SK-N-MC (cell line): ENCODE results near the gene NADSYN1.

Source experiments
- DNase-seq: peaks from one replicate; pipeline ENCODE4 v3.0.0-alpha.2; 2011; ENCODE audit warnings: low read depth, low spot score
- H3K27ac ChIP-seq: fragments of 200-600 bp; sonication (generic); 2 replicates; pipeline ENCODE4 v1.5.1; 2016; ENCODE audit warnings: mixed run types
- H3K36me3 ChIP-seq: fragments of 200-600 bp; sonication (generic); 2 replicates; pipeline ENCODE4 v1.6.1; 2017; ENCODE audit warnings: antibody characterized with exemption, low read length, mixed read lengths; ENCODE audit not compliant: insufficient read depth
- H3K4me3 ChIP-seq: fragments of 200-600 bp; sonication (generic); 2 replicates; pipeline ENCODE4 v1.5.1; 2016
- H3K9ac ChIP-seq: fragments of 200-600 bp; sonication (generic); 2 replicates; pipeline ENCODE4 v1.8.0; 2017; ENCODE audit warnings: mixed run types, mixed read lengths; ENCODE audit not compliant: insufficient read length
- H3K9me3 ChIP-seq: fragments of 200-600 bp; sonication (generic); 2 replicates; pipeline ENCODE4 v1.6.1; 2017; ENCODE audit warnings: low read depth, mild to moderate bottlenecking, antibody characterized with exemption, low read length, moderate library complexity, mixed read lengths
- EZH2 ChIP-seq: fragments of 200-600 bp; sonication (generic); IDR thresholded peaks from one replicate; pipeline ENCODE4 v1.6.1; 2017; ENCODE audit warnings: antibody characterized with exemption
- FOXP2 ChIP-seq: optimal IDR thresholded peaks from 2 replicates; pipeline ENCODE3; 2011; ENCODE audit warnings: mild to moderate bottlenecking, moderate library complexity; ENCODE audit not compliant: insufficient read depth; ENCODE audit errors: extremely low read length, control extremely low read depth
- POLR2AphosphoS5 ChIP-seq: IDR thresholded peaks from 2 replicates; pipeline ENCODE4 v1.6.1; 2012; ENCODE audit warnings: mild to moderate bottlenecking, low read depth, low read length, borderline replicate concordance

The NADSYN1 gene

GRCh38 chr11:71548120-71548519, 95.1 kb downstream of the NADSYN1 start, which contains the start of gene KRTAP5-9:
Gene KRTAP5-9 (plus strand): TSS chr11:71548420. CDS start chr11:71548658, 238 bp downstream.
- Histone ChIP-seq H3K27ac (no peak within 1 kb of the TSS), H3K4me3 (no peak within 1 kb of the TSS), H3K9ac (no peak within 1 kb of the TSS), H3K9me3 (no peaks in the 10 kb centered on the region), H3K36me3 (no peaks in the 10 kb centered on the region)
- no peak for DNase-seq
- TF ChIP-seq POLR2AphosphoS5: no peak
- no peak for TF ChIP-seq FOXP2
- TF ChIP-seq EZH2: no peak

GRCh38 chr11:71548716-71549151, 95.7 kb downstream of the NADSYN1 start:
- Histone ChIP-seq H3K9me3 (no peaks in the 10 kb centered on the region), H3K27ac (no peak overlapping the region), H3K4me3 (no peak overlapping the region), H3K9ac (no peak overlapping the region), H3K36me3 (no peaks in the 10 kb centered on the region)
- no peak for TF ChIP-seq POLR2AphosphoS5
- no peak for TF ChIP-seq EZH2
- no peak for TF ChIP-seq FOXP2
- DNase-seq: no peak
